ENCODE results near the gene FBXO31. TPM values are rescaled to one million over a fixed set of nuclear protein-coding genes. Genes with fewer than 3 reads are reported as not detected.
"Not testable (repeated sequence)": the region's sequence is repeated elsewhere in the genome, so short reads cannot be mapped to it uniquely, and the experiment has no call there.

The FBXO31 gene
- total RNA-seq, 1 experiment from 2014 or later, result 4.7 TPM

- no peak for DNase-seq (ENCODE audit: low read depth)
These were observed 39.2 kb downstream of the FBXO31 start for GRCh38 chr16:87344165-87344930.

GRCh38 chr16:87343753-87344050 lies 39.9 kb downstream of the FBXO31 start:
- no peak for DNase-seq (ENCODE audit: low read depth)

- no peak for DNase-seq (ENCODE audit: low read depth)
These were observed 40.4 kb downstream of the FBXO31 start for GRCh38 chr16:87342978-87343752.

GRCh38 chr16:87342504-87342903 lies 41.1 kb downstream of the FBXO31 start:
- DNase-seq (ENCODE audit: low read depth), result no peak

- DNase-seq (ENCODE audit: low read depth), result no peak
These were observed 43.4 kb downstream of the FBXO31 start for GRCh38 chr16:87340198-87340597.

- not testable (repeated sequence) for DNase-seq (ENCODE audit: low read depth)
These were observed 43.9 kb downstream of the FBXO31 start for GRCh38 chr16:87339724-87340105.

GRCh38 chr16:87339086-87339723 lies 44.4 kb downstream of the FBXO31 start:
- no peak for DNase-seq (ENCODE audit: low read depth)

- DNase-seq (ENCODE audit: low read depth), result no peak
These were observed 45.3 kb downstream of the FBXO31 start for GRCh38 chr16:87338155-87338765.

GRCh38 chr16:87337262-87337771 lies 46.3 kb downstream of the FBXO31 start:
- DNase-seq (ENCODE audit: low read depth), result no peak

GRCh38 chr16:87336434-87337240 lies 46.9 kb downstream of the FBXO31 start:
- no peak for DNase-seq (ENCODE audit: low read depth)

GRCh38 chr16:87335625-87336433 lies 47.7 kb downstream of the FBXO31 start:
- no peak for DNase-seq (ENCODE audit: low read depth)

- DNase-seq (ENCODE audit: low read depth), result no peak
These were observed 48.6 kb downstream of the FBXO31 start for GRCh38 chr16:87334651-87335624.

- DNase-seq (ENCODE audit: low read depth), result no peak
These were observed 49.8 kb downstream of the FBXO31 start for GRCh38 chr16:87333581-87334331.

- DNase-seq (ENCODE audit: low read depth), result no peak
These were observed 50.5 kb downstream of the FBXO31 start for GRCh38 chr16:87333101-87333500.

- DNase-seq (ENCODE audit: low read depth), result no peak
These were observed 51.4 kb downstream of the FBXO31 start for GRCh38 chr16:87332150-87332549.

- DNase-seq (ENCODE audit: low read depth), result no peak
These were observed 52.3 kb downstream of the FBXO31 start for GRCh38 chr16:87331241-87331801.

- DNase-seq (ENCODE audit: low read depth), result no peak
These were observed 52.9 kb downstream of the FBXO31 start for GRCh38 chr16:87330646-87331045.

GRCh38 chr16:87330257-87330624 lies 53.3 kb downstream of the FBXO31 start:
- no peak for DNase-seq (ENCODE audit: low read depth)
